H9 (cell line): ENCODE results near the gene PLXNA2. TPM values are rescaled to one million over a fixed set of nuclear protein-coding genes. Genes with fewer than 3 reads are reported as not detected.

Source experiments
- DNase-seq: peaks from one replicate; pipeline ENCODE4 v3.0.0-alpha.2; 2017
- H2AFZ ChIP-seq: one replicate; pipeline ENCODE4 v1.6.1; 2013; ENCODE audit warnings: mild to moderate bottlenecking, low read length, control low read depth, moderate library complexity
- H2AK5ac ChIP-seq: 2 replicates; pipeline ENCODE4 v1.6.1; 2013; ENCODE audit warnings: low read length, control low read depth, mixed read lengths; ENCODE audit not compliant: insufficient read length
- H2BK120ac ChIP-seq: one replicate; pipeline ENCODE4 v1.6.1; 2013; ENCODE audit warnings: low read depth, mild to moderate bottlenecking, low read length, control low read depth, inconsistent platforms; ENCODE audit not compliant: poor library complexity, severe bottlenecking
- H2BK12ac ChIP-seq: 2 replicates; pipeline ENCODE4 v1.6.1; 2013; ENCODE audit warnings: low read length, control low read depth, mixed read lengths, low read depth; ENCODE audit not compliant: insufficient read length
- H2BK15ac ChIP-seq: 2 replicates; pipeline ENCODE4 v1.6.1; 2013; ENCODE audit warnings: low read depth, low read length, control low read depth
- H2BK20ac ChIP-seq: one replicate; pipeline ENCODE4 v1.6.1; 2013; ENCODE audit warnings: low read depth, mild to moderate bottlenecking, low read length, control low read depth, inconsistent platforms; ENCODE audit not compliant: poor library complexity, severe bottlenecking
- H2BK5ac ChIP-seq: 2 replicates; pipeline ENCODE4 v1.6.1; 2013; ENCODE audit warnings: low read length, control low read depth, mixed read lengths; ENCODE audit not compliant: insufficient read length
- H3K14ac ChIP-seq: 2 replicates; pipeline ENCODE4 v1.6.1; 2013; ENCODE audit warnings: low read length, control low read depth; ENCODE audit not compliant: insufficient read depth
- H3K18ac ChIP-seq: 2 replicates; pipeline ENCODE4 v1.6.1; 2013; ENCODE audit warnings: low read depth, mild to moderate bottlenecking, mixed read lengths, low read length, control low read depth; ENCODE audit not compliant: insufficient read length
- H3K23ac ChIP-seq: 2 replicates; pipeline ENCODE4 v1.6.1; 2013; ENCODE audit warnings: low read length, control low read depth, mixed read lengths, low read depth; ENCODE audit not compliant: insufficient read length
- H3K23me2 ChIP-seq: 2 replicates; pipeline ENCODE4 v1.6.1; 2013; ENCODE audit warnings: low read depth, mild to moderate bottlenecking, mixed read lengths, low read length, control low read depth; ENCODE audit not compliant: insufficient read length, poor library complexity, severe bottlenecking
- H3K27ac ChIP-seq: 2 replicates; pipeline ENCODE4 v1.5.1; 2013; ENCODE audit warnings: low read length, control low read depth, mixed read lengths, low read depth; ENCODE audit not compliant: insufficient read length
- H3K27me3 ChIP-seq: 2 replicates; pipeline ENCODE4 v1.6.1; 2013; ENCODE audit warnings: low read length, control low read depth, inconsistent platforms; ENCODE audit not compliant: insufficient read depth
- H3K4ac ChIP-seq: 2 replicates; pipeline ENCODE4 v1.6.1; 2013; ENCODE audit warnings: low read depth, mild to moderate bottlenecking, control low read depth, inconsistent platforms, low read length, moderate library complexity
- H3K4me1 ChIP-seq: 2 replicates; pipeline ENCODE4 v1.6.1; 2013; ENCODE audit warnings: low read length, control low read depth, inconsistent platforms; ENCODE audit not compliant: insufficient read depth
- H3K4me2 ChIP-seq: 2 replicates; pipeline ENCODE4 v1.6.1; 2013; ENCODE audit warnings: low read length, control low read depth, mixed read lengths; ENCODE audit not compliant: insufficient read length, insufficient read depth
- H3K56ac ChIP-seq: 2 replicates; pipeline ENCODE4 v1.6.1; 2013; ENCODE audit warnings: low read depth, mild to moderate bottlenecking, mixed read lengths, low read length, control low read depth; ENCODE audit not compliant: insufficient read length
- H3K79me1 ChIP-seq: 2 replicates; pipeline ENCODE4 v1.6.1; 2013; ENCODE audit warnings: low read depth, mild to moderate bottlenecking, moderate library complexity, low read length, control low read depth, inconsistent platforms; ENCODE audit not compliant: insufficient read depth, poor library complexity, severe bottlenecking
- H3K79me2 ChIP-seq: 2 replicates; pipeline ENCODE4 v1.6.1; 2013; ENCODE audit warnings: low read length, control low read depth, inconsistent platforms; ENCODE audit not compliant: insufficient read depth
- H3K9ac ChIP-seq: 2 replicates; pipeline ENCODE4 v1.6.1; 2013; ENCODE audit warnings: low read length, control low read depth, mixed read lengths; ENCODE audit not compliant: insufficient read length; ENCODE audit errors: extremely low read depth
- H3K9me3 ChIP-seq: one replicate; pipeline ENCODE4 v1.6.1; 2013; ENCODE audit warnings: low read depth, low read length, inconsistent platforms; ENCODE audit not compliant: control insufficient read depth
- H3T11ph ChIP-seq: one replicate; pipeline ENCODE4 v1.6.1; 2013; ENCODE audit warnings: mild to moderate bottlenecking, low read length, control low read depth, inconsistent platforms
- H4K20me1 ChIP-seq: one replicate; pipeline ENCODE4 v1.6.1; 2013; ENCODE audit not compliant: control insufficient read depth, insufficient read length, insufficient read depth
- H4K5ac ChIP-seq: 2 replicates; pipeline ENCODE4 v1.6.1; 2013; ENCODE audit warnings: low read depth, mild to moderate bottlenecking, mixed read lengths, low read length, control low read depth; ENCODE audit not compliant: insufficient read length
- H4K8ac ChIP-seq: replicated peaks from 2 replicates; pipeline ENCODE4 v1.6.1; 2013; ENCODE audit warnings: low read length, control low read depth, mixed read lengths, low read depth; ENCODE audit not compliant: insufficient read length
- H4K91ac ChIP-seq: 2 replicates; pipeline ENCODE4 v1.6.1; 2013; ENCODE audit warnings: low read depth, mild to moderate bottlenecking, moderate library complexity, mixed read lengths, low read length, control low read depth; ENCODE audit not compliant: insufficient read length
- H3K27ac Mint-ChIP-seq, 3 experiments: 2 replicates in 2 of 3; 3 replicates in 1 of 3; pipeline ENCODE4 v1.8.0; 2020 to 2021; ENCODE audit warnings: mixed read lengths in 3 of 3, mild to moderate bottlenecking in 1 of 3, moderate library complexity in 1 of 3
- H3K27me3 Mint-ChIP-seq: 2 replicates; pipeline ENCODE4 v1.8.0; 2021; ENCODE audit warnings: low read depth, mild to moderate bottlenecking, moderate library complexity, mixed read lengths
- H3K36me3 Mint-ChIP-seq, 3 experiments: 2 replicates in 2 of 3; 3 replicates in 1 of 3; pipeline ENCODE4 v1.8.0; 2020 to 2021; ENCODE audit warnings: low read depth in 3 of 3, mixed read lengths in 3 of 3; ENCODE audit not compliant: insufficient read depth in 1 of 3
- H3K4me1 Mint-ChIP-seq, 2 experiments: 2 replicates each; pipeline ENCODE4 v1.8.0; 2020; ENCODE audit warnings: mixed read lengths in 2 of 2
- H3K4me3 Mint-ChIP-seq, 2 experiments: 2 replicates in 1 of 2; 3 replicates in 1 of 2; pipeline ENCODE4 v1.8.0; 2020 to 2021; ENCODE audit warnings: mild to moderate bottlenecking in 2 of 2, mixed read lengths in 2 of 2, moderate library complexity in 1 of 2
- H3K9me3 Mint-ChIP-seq, 2 experiments: 2 replicates in 1 of 2; 3 replicates in 1 of 2; pipeline ENCODE4 v1.8.0; 2020; ENCODE audit warnings: mild to moderate bottlenecking in 2 of 2, mixed read lengths in 2 of 2, moderate library complexity in 1 of 2
- WGBS: extraction: QIAGEN DNeasy Blood & Tissue Kit; methylation state at CpG from one replicate; pipeline ENCODE4 v1.1.7; 2013; ENCODE audit warnings: missing lambda C conversion rate, low lambda C conversion rate, mixed read lengths; ENCODE audit not compliant: insufficient read length; ENCODE audit errors: extremely low coverage; 5-methylcytosine and 5-hydroxymethylcytosine counted together
- total RNA-seq: library from RNA; stranded (reverse); gene quantifications from 2 replicates; pipeline ENCODE4 v1.2.1, GENCODE V29; 2021
- TF ChIP-seq, protein P1 (sequence below): fragments of 200-600 bp; sonication (generic); conservative IDR thresholded peaks from 3 replicates; pipeline ENCODE4 v1.8.0; 2021; ENCODE audit warnings: antibody characterized with exemption, mild to moderate bottlenecking

The PLXNA2 gene
- total RNA-seq, 1 experiment from 2014 or later = 0.57 TPM

DNA sequence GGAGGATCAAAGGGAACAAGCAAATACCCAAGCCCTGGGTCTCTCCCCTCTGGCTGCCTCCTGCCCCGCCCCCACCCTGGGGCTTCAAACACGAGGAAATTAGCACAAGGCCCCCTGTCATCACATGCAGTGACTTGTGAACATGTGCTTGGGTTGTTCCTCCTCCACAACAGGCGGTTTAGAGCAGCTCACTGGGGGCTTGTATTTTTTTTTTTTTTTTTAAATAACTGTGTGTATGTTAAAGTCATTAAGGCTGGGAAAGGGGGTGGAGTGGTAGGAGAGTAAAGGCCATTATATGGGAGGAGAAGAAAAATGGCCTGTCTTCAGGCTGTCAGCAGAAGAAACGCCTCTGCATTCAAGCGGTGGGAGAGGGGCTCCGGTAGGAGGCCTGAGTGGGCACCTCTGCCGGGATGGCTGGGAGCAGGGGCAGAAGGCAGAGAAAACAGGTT lies 64.2 kb downstream of the PLXNA2 start:
- no peaks in the 10 kb centered on the region for H3K27me3 ChIP-seq
- no peaks in the 10 kb centered on the region for H3K79me1 ChIP-seq
- no peaks in the 10 kb centered on the region for H3K9me3 ChIP-seq
- no peaks in the 10 kb centered on the region for H3K9me3 Mint-ChIP-seq
- no peak overlapping the region for H4K8ac ChIP-seq
- DNase-seq = no peak
- no peak overlapping the region for H2BK12ac ChIP-seq
- no peak overlapping the region for H3K23ac ChIP-seq
- whole genome bisulfite sequencing = no CpG with 5 or more reads among the region's 7 CpGs
- no peak overlapping the region for H3K4me3 Mint-ChIP-seq
- H3K23me2 ChIP-seq = peaks cover 3% of the 10 kb centered on the region
- TF ChIP-seq, protein P1, sequence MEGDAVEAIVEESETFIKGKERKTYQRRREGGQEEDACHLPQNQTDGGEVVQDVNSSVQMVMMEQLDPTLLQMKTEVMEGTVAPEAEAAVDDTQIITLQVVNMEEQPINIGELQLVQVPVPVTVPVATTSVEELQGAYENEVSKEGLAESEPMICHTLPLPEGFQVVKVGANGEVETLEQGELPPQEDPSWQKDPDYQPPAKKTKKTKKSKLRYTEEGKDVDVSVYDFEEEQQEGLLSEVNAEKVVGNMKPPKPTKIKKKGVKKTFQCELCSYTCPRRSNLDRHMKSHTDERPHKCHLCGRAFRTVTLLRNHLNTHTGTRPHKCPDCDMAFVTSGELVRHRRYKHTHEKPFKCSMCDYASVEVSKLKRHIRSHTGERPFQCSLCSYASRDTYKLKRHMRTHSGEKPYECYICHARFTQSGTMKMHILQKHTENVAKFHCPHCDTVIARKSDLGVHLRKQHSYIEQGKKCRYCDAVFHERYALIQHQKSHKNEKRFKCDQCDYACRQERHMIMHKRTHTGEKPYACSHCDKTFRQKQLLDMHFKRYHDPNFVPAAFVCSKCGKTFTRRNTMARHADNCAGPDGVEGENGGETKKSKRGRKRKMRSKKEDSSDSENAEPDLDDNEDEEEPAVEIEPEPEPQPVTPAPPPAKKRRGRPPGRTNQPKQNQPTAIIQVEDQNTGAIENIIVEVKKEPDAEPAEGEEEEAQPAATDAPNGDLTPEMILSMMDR = no peak
- H2AFZ ChIP-seq = no peak overlapping the region
- no peak overlapping the region for H4K5ac ChIP-seq
- H3K4me2 ChIP-seq = no peak overlapping the region
- H3T11ph ChIP-seq = no peak overlapping the region
- no peak overlapping the region for H2BK15ac ChIP-seq
- peaks cover 4% of the 10 kb centered on the region; the same call in 1 of the 2 replicates for H3K27me3 Mint-ChIP-seq
- no peak overlapping the region for H3K27ac ChIP-seq
- no peak overlapping the region for H3K18ac ChIP-seq
- no peak overlapping the region for H3K56ac ChIP-seq
- H3K4ac ChIP-seq = no peak overlapping the region
- H2AK5ac ChIP-seq = no peak overlapping the region
- no peak overlapping the region for H2BK20ac ChIP-seq
- H3K4me1 Mint-ChIP-seq = peaks cover 45 to 63% of the 10 kb centered on the region in 2 experiments
- no peak overlapping the region for H3K9ac ChIP-seq
- H3K14ac ChIP-seq = no peak overlapping the region
- H2BK120ac ChIP-seq = no peak overlapping the region
- H3K27ac Mint-ChIP-seq = no peak overlapping the region
- no peak overlapping the region for H2BK5ac ChIP-seq
- H3K79me2 ChIP-seq = no peaks in the 10 kb centered on the region
- H4K20me1 ChIP-seq = no peaks in the 10 kb centered on the region
- H4K91ac ChIP-seq = no peak overlapping the region
- H3K4me1 ChIP-seq = peaks cover 3% of the 10 kb centered on the region; the same call in 1 of the 2 replicates
- H3K36me3 Mint-ChIP-seq = no peaks in the 10 kb centered on the region
